Activated T-helper 1 cell treated with anti-CD3 and anti-CD28 coated beads, Interleukin-2, amount 50 U/mL, for 16 hours (primary cell): Measurements from ENCODE around the gene KCTD1.

Source experiments
- DNase-seq, 2 donors: peaks; one replicate each; pipeline ENCODE4 v3.0.0-alpha.2; 2020; ENCODE audit warnings: low read depth in 1 of 2, low spot score in 1 of 2

The KCTD1 gene

DNA sequence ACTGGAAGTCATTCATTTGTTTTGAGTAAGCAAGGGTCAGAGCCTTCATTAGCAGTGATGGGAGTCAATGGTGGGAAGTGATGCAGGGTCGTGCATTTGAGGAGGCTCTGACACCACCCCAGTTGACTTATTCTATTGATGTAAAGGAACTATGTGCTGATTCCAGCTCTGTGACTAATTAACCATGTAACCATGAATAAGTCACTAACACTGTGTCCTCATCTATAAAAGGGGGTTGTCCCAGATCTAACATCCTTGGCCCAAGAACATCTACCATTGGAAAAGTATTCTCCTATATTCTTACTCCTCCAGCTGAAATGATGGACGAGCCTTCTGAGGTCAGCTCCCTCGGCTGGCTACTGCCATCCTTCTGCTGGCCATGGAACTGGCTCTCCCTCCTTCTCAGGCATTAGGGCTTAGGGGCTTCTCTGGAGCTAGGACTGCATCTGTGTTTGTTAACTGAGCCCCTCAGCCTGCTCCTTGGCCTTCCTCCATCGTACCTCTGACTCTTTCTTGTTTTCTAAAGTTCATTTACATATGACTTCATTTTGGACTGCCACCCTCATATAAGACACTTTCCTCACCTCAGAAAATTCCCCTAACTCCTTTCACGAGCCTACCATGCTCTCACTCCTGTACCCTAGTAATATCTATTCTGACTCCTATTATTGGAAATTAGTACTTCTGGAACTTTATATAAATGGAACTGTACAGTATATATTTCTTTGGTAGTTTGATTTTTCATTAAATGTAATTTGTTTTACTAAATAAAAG lies 115.5 kb downstream of the KCTD1 start:
- DNase-seq: no peak

DNA sequence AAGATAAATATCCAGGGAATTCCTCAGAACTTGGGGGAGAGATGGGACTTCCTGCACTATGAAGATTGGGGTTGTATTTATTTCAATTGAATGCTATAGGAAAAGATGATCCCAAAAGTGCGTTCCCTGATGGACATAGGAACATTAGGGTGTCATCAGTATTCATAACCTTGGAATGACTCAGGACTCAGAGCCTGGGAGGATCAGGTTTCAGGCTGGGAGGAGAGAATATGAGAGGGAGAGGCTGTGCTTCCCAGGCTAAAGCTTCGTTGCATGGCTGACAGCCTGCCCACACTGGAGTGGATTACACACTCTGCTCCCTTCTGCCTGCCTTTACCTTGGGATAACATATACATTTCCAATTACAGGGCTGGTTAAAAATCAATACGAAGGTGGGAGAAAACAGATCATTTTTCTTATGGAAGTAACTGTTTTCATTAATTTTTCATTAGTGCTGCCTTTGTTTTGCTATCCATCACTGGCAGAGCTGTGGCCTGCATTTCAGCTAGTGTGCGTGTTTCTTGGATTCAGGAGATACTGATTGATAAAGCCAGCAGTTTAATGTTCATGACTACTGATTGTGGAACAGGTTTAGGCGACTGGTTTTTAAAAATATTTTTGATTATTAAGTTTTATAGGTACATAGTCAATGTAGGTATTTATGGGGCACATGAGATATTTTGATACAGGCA lies 118.7 kb downstream of the KCTD1 start:
- no peak for DNase-seq

DNA sequence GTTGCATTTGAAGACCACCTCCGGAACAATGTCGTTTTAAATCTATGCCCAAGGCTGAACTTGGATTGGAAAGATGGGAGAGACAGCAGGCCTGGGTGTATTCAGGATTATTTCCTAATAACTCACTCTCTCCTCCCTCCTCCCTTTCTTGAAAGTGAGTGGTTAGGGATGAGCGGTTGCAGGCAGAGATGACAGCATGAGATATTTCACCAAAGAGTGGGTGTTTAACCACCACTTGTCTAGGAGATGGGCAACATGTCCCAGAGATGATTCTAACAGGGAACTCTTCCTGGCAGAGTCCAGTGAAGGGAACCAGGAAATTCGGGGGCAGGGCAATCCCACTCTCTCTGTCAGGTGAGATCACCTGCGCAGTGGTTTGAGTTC lies 123.2 kb downstream of the KCTD1 start:
- no peak for DNase-seq

DNA sequence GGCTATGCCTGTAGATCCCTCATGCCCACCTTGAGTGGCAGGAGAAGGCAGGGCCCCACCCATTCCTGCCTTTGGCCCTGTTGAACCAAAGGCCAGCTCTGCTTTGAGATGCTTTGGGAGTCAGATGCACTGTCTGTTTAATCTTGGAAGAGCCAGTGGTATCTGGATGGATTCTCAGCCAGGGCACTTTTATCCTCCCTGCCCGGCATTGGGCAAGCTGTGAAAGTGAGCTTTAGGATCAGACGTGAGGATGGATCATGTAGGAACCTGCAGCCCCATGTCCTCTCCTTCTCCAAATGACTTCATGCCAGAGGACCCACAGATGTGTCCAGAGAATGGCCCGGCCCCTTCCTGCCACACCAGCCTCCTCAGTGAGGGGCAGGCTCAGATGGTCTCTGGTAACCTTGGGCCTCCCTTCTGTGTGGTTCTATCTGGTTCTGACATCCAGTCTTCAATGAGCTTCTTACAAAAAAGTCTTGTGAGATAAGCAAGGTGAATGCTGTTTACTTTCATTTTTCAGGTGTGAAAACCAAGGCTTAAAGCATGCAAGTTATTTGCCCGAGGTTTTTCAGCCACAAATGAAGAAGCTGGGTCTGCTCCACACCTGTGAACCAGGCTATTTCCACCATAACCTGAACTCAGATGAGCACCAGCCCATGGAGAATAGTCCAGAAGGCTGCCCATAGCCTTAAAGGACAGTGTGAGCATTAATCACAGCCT lies 123.8 kb downstream of the KCTD1 start:
- DNase-seq: no peak

DNA sequence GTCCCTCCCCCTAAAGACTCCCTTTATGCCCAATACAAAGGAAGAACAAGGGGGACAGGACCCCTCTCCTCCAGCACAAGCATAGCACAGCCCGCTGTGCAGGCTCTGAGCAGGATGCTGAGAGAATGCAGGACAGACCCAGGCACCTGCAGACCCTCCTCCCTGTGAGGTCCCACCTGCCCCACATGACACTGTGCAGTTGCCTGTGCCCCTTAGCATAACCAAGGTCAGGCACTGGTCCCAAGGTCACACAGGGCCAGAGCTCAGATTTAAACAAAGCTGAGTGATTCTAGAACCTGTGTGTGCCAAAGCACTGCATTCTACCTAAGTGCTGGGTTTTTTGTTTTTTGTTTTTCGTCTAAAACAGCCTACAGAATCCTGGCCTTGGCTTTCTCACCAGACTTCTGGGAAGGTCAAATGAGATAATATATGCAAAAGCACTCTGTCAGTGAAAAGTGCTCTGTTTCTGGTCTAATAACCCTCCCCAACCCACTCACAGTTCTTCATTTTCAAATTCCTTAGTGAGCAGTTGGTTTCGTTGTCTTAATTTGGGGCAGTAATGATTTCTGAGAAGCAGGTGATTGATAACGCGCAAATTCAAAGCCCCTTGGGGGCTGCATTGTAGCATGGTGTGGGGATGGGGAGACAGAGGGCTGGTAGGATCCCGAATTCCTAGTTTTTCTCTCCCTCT lies 125.7 kb downstream of the KCTD1 start:
- DNase-seq: no peak

DNA sequence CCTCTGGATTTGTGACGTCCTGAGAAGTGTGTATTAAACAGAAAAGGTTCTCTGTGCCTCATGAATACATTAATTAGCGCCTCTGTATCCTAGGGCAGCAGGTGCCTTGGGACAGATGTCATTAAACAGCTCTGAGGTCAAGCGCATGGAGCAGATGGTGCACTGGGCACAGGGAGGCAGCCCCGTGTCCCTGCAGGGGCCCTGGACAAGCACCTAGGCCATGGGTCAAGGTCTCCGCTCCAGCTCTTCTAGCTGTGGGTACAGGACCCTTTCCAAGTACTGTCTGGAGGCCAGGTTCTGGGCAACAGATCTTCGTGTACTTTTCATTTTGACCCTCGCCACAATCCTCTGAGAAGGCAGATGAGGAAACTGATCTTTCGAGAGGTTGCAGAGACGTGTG lies 126.4 kb downstream of the KCTD1 start:
- DNase-seq: no peak

DNA sequence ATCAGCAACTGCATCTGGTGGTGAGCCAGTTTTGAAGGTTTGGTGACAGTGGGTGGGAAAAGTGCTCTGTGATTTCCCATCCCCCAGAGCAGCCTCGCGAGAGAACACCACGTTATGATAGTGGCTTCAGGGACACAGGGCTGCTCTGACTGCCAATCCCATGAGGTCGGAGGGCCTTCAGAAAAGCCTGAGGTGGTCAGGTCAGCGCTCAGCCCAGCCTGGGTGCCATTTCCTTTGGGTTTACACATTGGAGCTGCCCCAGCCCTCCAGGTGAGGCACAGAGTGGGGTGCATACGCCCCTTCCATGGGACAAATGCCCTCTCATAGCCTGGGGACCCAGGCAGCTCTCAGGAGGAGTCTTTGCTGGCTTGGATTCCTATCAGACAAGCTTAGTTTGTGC lies 126.8 kb downstream of the KCTD1 start:
- DNase-seq: no peak

DNA sequence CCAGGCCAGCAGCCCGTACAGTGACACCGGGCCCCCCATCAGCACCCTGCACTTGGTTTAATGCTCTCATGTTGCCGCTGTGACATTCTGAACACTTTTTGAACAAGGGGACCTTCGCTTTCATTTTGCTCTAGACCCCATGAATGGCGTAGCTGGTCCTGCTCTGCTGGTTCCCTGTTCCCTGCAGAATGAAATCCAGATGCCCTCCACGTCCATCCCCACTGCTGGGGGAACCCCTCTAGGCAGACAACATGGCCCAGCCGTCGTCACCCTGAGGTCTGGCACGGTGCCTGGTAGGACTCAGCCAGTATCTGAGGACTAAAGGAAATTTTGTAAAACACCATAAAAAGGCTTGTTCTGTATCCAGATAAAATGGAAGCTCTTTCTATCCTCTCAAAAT lies 128.6 kb downstream of the KCTD1 start:
- no peak for DNase-seq

DNA sequence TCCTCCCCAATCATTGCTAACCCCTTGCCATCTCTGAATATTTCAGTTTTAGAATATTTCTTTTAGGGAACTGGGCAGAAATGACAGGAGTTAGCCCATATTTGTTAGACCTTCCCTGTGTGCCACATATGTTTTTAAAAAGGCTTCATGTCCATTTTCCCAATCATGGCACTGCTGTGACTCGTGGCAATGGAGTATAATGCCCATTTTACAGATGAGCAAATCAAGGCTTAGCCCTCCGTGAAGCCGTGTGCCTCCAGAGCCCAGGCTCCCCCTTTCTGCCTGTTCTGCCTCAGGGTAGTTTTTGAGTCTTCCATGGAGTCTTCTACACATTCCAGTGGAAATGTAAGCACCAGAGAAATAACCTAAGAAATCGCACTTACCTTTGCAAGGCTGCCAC lies 130.1 kb downstream of the KCTD1 start:
- no peak for DNase-seq

DNA sequence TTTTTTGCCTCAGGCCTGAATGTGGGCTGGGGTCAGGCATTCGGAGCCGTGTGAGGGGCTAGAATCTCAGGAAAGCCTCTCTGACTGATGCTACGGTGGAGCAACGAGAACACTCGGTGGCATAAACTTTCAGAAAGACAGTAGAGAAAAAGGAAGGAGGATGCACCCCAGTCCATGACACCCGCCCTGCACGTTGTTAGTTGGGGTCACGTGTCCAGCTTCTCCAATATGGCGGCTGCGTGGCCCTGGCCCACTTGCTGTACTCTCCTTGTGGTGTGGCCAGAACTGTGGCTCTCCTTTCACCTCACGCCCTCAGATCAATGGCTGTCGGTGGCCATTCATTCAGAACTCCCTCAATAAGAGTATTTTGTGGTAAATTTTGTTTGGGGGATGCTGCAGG lies 131.2 kb downstream of the KCTD1 start:
- no peak for DNase-seq

DNA sequence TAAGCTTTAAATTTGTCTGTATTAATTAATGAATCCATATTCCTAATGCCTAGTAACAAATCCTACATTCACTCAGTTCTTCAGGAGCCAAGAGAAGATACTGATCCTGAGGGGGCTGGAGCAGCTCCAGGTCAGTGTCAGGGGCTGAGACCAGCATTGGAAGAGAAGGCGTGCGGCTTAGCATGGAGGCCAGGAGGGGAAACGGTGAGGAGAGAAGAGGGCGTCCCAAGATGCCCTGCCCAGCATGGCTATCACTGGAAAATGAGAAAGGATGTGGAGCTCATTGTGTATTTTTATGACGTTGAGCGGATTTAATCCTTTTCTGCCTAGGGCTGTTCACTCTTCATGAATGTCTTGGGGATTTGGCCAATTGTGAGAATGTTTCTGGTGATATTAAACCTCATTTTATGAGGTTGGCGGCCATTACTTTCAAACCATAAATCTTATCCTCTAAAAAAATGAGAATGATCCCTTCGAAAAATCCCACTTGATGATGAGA lies 131.7 kb downstream of the KCTD1 start:
- DNase-seq: no peak

DNA sequence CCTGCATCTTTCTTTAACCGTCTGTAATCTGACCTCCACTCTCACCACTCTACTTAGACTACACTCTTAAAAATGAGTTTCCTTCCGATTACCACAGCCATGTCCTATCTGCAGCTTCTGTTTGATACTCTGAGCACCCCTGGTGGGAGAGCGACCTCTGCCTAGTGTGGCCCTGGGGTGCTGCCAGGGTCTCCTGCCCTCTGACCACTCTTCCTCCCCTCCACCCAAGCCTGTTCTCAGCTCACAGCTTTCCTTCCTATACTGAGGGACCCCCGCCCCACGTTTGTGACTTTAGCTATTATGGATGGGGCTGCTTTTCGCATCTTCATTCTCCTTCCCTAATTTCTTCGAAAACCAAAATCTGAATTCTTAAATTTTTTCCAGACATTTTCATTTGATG lies 132.7 kb downstream of the KCTD1 start:
- no peak for DNase-seq

DNA sequence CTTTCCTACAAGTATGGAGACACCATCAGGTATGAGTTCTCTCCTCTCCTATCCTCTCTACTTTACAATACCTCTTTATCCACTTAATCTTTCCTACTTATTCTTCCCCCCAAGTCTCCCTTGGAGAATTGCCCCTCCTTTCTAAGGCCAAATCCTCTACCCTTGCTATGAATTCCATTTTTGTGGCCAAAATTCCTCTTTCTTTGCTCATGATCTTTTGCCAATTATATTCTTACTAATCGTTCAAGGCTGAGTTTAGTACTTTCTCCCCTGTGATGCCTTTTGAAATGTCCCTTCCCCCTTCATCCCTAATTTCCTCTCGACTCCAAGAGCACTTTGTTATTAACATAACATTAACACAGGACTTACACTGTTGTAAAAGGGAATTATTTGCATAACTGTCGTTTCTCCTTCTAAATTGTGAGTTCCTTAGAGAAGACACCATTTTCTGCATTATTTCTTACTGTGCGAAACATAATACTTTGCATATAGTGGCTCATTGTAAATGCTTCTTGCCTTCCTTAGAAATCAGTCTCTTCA lies 133.4 kb downstream of the KCTD1 start:
- no peak for DNase-seq

DNA sequence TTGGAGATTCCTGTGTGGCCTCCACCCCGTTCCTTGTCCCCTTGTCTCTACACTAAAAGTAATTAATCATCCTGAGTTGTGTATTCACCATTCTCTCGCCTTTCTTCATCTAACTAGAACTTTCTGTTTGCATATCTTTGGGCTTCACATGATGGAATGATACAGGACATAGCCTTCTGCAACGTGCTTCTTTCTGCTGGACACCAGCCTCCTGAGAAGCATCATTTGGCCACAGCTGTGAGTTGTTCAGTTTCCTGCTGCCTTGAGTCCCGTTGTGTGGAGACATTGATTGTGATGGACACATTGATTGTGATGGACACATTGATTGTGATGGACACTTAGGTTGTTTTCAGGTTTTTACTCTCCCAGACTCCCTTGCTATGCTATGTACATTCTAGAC lies 139.3 kb downstream of the KCTD1 start:
- DNase-seq: no peak

DNA sequence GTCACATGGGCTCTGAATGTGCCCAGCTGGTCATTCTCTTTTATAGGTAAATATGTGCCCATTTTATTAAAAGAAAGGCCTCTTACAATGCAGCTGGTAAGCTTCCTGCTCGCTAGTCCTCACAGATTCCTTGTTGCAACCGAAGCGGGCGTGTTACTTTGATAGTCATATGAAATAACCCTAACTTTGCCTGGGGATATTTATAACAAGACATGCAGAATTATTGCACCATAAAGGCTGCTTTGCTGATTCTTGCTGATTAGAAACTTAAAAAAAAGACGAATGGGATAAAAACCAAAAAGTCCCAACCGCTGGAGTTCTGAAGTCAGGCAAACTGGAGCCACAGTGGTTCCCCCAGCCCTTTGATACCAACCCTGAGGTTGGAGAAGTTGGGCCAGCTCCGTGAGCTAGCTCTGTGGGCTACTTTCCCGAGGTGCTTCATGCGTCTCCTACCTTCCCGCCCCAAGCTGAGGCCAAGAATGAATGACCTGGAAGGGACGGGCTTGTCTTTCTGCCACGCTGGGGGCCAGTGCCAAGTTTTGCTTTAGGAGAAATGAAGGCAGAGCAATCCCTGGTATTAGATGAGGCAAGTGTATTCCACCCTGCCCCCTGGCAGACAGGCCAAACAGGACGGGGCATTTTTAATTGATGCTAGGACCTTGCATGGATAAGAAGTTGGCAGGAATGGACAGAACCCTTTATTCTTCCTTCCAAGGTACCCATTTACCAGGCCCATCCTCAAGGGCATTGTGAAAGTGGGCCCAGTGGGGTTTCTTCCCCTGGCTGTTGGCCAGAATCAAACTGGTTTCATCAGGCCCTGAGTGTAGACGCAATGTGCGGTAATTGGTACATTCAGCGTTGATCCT lies 140.4 kb downstream of the KCTD1 start:
- DNase-seq: no peak

DNA sequence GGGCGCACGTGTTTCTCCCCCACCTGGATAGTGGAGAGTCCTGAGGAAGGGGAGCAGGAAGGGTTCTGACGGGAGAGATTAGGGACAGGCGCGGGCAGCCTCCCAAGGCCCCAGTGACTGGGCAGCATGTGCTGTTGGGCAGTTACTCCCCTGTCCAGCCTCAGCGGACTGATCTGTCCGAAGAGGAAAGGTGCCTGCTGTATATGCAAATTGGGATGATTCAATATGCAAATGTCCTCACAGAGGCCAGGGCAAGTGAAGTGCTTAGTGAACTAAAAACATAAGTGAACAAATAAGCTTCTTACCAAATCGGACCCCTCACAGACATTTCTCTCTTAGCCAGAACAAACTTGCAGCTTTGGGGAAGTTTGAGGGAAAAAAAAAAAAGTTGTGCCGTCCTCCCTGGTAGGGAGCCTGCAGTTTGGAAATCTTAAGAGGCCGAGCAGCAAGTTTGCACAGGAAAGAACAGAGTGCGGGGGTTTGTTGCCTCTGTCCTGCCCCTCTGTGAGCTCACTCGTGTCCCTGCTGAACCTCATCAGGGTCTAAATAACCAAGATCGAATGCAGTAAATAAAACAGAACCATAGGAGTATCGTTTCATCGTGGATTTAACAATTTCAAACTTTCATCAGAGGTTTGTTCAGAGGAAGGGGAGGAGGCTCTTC lies 141.4 kb downstream of the KCTD1 start:
- no peak for DNase-seq

DNA sequence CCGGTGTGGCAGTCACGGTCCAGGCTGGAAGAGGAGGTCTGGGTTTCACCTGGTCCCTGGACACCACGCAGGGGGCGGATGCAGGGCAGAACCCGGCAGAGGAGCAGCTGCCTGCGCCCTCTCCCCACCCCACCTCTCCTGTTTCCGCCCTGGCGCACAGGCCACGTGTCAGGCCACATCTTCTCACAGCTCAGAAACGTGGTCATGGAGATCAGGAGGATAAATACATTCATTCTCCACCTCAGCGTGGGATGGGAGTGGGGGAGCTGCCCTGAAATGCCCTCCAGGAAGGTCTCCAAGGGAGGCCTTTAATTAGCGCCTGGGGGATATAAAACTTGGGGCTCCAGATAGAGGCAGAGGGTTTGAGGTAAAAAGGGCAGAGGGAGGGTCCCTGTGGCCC lies 142.0 kb downstream of the KCTD1 start:
- DNase-seq: no peak

DNA sequence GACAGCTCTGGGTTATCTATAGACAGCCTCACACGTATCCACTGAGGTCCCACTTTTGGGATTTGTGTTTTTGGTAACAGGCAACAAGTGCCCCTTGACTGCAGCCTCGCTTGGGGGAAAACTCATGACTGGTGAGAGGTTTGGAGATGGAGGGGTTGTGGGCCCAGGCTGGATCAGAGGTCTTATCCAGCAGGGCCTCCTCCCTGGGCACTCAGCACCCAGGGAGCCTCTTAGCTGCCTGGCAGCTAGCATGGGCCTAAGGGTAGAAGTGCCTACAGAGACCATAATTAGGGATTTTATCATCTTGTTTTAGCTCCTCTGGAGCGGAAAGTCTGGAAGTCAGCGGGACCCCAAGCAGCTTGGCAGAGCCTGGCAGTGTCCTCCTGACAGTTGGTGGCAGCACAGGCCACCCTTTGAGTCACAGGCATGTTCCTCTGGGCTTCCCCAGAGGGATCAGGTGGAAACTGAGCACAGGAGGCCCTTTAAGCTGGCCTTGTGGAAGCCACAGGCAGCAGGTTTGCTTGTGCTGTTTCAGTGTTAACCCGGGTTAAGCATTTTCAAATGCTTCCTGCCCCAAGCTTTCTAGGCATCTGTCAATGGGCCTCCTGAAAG lies 143.1 kb downstream of the KCTD1 start:
- DNase-seq: no peak
